Central memory CD4-positive, alpha-beta T cell (primary cell): ENCODE data around the gene LYRM4.
A peak's percentile ranks its signal among the peaks of the same experiment; 100 is the strongest.

Source experiments
- DNase-seq: peaks from one replicate; pipeline ENCODE4 v3.0.0; 2022

The LYRM4 gene

DNA sequence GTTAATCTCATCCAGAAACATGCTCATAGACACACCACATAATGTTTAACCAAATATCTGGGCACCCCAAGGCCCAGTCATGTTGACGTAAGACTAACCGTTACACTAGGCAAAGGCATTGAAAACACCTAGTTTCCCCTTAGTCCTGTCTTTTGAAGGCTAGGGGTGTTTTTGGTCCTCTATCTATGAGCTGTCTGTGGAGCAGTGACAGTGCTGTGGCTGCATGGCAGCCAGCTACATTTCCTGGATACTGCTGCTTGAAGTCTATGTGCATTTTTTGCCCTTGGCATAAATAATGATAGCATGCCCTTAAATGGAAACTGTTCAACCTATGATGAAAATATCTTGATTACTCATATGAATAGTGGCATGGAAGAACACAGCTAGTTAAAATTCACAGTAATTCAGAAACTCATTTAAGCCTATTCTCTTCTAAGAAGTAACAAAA, 19.2 kb upstream of the LYRM4 start:
- DNase-seq: no peak

DNA sequence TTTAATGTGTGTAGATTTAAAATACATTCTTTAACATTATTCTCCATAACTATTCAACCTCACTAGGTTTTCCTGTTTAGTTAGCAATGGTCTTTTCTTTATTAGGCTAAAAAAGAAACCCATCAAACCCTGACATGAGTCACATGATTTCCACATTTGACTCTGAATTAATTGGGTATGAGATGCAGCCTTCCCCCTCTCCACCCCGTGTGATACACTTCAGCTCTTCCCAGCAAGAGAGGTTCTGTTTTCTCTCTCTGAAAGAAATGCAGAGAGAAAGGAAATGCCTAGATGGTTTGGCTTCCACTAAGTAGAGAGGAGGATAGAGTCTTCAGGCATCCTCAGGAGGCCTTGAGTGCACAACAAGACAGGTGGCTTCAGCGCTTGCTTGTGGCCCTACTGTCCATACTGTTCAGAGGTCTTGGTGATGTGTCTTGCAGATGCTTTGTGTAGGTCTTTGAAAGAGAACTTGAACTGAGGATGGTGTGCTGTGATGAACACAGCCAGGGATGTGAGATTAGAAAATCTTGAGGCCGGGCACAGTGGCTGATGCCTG, 17.9 kb upstream of the LYRM4 start:
- no peak for DNase-seq

DNA sequence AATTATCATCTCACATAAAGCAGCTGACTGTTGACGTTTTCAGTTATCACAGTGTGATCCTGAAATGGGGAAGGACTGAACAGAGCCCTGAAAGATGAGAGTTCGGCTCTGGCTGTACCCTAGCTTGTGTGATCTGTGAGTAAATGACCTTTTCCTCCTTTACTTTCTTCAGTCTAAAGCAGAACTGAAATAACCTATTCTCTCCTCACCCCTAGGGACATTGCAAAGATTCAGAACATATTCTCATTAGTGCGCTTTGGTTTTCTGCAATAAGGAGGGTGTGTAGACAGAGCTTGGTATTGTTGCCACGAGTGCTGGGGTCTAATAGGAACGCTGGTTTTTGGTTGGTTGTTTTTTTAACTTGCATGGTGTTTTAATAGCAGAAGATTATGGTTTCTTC, 17.3 kb upstream of the LYRM4 start:
- no peak for DNase-seq

DNA sequence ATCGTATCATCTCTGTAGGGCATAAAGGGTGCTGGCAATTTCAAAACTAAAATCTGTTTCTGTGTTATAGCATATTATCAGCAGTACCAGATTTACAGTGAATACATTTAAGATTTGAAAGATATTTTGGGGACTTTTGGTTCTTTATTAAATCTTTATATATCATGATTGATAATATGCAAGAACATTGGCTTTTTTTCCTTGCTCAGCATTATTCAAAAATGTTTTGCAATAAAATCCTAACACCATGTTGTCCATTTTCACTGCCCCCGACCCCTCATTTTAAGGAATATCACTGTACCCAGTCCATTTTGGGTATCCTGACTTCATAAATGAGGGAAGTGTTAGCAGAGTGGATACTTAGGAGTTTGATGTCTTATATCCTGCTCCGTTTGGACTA, 16.8 kb upstream of the LYRM4 start:
- no peak for DNase-seq

DNA sequence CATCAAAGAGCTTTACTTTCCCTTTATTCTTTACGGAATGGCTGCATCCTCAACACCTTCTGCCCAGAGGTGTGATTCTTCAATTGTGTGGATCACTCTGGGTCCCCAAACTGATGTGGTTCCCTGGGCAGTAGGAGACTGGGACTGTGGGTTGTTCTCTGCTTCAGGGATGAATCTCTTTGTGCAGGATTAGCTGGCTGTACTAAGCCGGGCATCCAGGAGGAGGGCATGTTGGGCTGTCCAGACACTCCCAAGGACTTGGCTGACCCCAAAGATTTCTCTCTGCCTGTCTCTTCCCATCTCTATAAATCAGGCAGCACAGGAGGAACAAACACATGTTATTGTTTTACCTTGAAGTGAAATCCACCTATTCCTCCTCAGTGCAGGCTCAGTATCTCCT, 15.8 kb upstream of the LYRM4 start:
- DNase-seq: no peak

DNA sequence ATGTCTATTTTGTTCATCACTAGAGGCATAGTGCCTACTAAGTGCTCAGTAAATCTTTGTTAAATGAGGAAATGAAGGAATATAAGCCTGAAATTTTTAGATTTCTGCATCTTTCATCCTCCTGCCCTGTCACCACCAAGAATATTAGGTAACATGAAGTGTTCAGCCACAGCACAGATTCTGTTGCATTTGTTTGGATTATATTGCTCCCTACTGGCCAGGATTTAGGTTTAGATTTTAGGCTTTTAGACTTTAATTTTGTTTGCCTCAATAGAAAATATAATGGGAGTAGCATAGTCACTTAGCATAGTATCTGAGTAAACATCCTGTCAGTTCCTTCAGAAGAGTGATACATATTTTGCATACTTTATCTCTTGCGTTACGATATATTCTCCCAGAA, 14.7 kb upstream of the LYRM4 start:
- no peak for DNase-seq

DNA sequence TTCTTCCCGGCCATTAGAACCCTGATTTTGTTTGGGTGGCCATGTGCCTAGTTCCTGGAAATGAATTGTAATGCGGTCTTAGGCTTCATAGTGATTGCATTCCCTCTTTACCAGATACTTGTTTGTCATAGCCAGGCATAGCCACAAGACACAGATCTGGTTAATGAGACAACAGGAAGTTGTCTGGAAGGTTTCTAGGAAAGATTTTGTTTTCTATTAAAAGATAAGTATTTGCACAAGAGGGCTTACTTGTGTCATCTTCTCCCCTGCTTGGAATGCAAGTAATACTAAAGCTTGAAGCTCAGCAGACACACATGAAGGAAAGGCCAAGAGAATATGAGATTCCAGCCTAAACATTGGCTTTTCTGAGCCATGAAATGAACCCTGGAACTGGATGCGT, 13.5 kb upstream of the LYRM4 start:
- DNase-seq: no peak

DNA sequence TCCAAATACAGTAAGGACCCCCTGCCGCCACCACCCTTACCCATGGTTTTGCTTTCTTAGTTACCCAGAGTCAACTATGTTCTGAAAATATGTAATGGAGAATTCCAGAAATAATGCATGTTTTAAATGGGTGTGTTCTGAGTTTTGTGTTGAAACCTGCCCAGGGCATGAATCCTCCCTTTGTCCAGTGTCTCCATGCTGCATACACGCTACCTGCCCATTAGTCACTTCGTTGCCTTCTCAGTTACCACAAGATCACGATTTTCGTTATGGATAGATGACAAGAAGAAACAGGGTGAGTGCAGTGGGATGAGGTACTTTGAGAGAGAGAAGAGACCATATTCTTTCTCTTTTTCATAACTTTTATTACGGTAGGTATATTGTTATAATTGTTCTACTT, 11.2 kb upstream of the LYRM4 start:
- no peak for DNase-seq

DNA sequence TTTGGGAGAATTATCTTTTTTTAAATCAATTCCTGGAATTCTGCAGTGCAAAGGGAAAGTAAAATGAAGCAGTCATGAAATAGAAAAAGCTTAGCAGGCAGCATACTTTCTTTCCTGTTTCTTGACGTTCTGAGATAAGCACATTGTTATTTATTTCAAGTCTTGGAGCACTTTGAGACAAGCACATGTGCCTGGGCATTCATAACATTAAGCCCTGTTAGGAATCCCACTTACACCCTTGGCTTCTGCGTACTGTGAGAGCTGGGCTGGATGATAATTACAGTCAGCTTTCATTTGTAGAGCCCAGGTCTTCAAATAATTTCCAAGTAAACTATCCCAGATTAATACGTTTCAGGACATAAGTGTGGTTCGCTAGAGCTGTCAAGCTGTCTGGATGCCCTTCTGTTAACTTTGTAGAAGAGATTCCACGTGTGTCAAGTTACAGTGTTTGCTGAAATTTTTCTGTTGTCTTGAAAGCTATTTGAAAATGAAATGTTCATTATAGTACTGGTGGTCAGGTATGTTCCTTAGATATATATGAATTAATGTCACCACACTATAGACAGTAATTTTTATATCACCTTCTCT, 9.4 kb upstream of the LYRM4 start:
- DNase-seq: no peak

DNA sequence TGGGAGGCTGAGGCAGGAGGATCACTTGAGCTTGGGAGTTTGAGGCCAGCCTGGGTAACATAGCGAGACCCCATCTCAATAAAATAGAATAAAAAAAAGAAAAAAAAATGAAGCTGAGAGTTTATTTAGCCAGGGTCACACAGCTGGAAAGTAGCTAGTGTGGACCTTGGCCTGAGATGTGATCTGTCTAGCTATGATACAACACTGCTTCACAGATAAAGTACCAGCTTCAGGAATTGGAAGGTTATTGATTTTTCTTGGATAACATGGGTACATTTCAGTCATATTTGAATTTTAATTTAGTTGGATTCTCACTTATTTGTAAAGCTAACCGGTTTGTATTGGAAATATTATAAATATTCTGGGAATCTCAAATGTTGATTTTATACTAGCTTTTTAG, 5.7 kb upstream of the LYRM4 start:
- no peak for DNase-seq

DNA sequence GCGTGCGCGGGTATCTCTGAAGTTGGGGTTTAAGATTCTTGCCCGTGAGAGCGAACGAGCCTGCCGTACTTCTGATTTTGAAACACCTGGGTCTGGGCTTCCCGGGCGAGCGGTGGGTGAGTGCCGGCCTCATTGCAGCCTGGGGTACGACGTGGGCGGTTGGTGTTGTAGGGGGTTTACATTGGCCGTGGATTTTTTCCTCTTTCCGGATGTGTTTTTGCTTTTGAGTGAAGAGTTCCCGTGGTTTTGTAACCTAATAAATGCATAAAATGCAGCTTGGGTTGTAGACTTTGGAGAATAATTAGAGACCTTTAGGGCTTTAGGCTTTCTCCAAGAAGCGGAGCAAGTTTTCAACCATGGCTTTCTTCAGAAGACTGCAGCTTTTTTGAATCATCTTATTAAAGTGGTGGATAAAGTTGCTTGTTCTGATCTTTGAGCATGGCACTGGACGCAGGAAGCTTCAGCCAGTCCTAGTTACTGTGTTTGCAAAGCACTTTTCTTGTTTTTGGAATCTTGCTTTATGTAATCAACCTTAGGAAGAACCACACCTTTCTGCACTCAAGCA, 877 bp upstream of the LYRM4 start:
- no peak for DNase-seq

DNA sequence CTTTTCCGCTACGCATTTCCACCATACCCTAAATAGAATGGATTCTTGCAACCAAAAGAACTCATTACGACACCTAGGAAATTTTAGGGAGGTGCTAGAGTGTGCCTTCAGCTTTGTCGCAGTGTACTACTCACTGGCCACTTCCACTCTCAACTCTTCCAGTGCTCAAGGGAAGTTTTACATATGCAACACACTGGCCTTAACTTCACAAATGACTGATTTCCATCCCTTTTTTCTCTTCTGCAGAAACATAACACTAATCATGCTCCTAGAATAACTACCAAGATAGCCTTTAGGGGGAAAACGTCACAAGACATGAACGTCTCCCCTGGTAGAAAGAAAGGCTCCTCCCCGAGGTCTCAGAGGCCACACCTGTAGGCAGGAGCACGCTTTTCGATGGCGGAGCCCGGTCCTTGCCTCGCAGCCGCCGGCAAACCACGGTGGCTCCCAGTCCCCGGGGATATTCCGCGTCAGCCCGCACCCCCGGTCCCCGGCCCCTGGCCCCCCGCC, 584 bp downstream of the LYRM4 start:
- DNase-seq: peak; percentile 84

DNA sequence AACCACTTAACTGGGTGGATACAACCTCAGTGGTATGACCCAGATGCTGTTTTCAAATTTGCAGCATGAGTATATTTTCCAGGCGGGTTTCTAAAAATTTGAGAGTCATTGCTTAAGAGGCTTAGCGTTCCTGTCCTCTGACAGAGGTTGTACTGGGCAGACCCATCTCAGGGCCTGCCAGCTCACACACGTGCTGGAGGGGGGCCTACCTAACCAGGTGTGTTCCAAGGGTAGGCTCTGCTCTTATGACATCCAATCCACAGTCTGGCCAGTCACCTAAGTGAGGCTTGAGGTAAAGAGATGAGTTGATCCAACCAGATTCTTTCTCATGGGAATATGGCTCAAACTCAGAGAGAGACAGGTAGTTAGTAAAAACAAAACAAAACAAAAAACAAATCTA, 1.3 kb downstream of the LYRM4 start:
- DNase-seq: no peak

DNA sequence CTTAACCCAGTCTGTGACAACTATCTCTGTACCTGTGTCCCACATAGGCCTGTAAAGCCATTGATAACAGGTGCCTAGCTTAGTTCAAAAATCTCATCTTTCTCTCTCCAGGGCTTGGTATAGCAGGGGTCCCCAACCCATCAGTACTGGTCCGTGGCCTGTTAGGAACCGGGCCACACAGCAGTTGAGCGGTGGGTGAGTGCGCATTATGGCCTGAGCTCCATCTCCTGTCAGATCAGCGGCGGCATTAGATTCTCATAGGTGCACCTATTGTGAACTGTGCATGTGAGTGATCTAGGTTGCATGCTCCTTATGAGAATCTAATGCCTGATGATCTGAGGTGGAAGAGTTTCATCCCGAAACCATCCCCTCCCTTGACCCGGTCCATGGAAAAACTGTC, 3.4 kb downstream of the LYRM4 start:
- no peak for DNase-seq

DNA sequence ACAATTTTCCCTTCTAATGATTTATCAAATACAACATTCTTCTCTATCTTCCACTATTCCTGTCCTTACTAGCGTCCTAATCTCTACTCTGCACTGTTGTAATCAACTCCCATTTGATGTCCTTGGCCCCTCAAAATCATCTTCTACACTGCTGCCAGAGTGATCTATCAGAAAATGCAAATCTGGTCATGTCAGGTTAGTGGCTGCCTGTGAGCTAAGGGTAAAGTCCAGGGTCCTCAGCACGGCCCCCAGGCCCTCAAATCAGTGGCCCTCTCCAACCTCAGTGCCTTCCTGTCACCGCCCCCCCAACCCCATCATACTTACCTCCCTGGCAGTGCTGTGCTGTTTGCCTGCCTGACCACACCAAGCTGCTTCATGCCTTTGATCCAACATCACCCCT, 3.8 kb downstream of the LYRM4 start:
- no peak for DNase-seq

DNA sequence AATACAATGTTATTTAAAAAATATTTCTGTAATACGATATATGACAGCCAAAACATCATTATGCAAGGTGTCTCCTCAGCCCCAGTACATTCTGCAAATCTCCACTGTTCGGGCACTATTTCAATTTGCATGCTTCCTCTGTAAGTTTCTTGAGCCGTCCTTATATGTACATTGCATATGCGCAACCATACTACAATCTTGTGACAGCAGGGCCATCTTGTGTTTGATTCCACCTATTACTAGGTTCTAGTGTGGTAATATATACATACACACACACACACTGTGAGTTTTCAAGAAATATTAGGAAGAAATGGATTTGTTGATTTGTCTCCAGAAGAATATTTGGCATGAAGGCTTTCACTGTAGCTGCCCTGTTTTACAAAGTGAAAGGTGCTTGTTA, 9.8 kb downstream of the LYRM4 start:
- DNase-seq: no peak

DNA sequence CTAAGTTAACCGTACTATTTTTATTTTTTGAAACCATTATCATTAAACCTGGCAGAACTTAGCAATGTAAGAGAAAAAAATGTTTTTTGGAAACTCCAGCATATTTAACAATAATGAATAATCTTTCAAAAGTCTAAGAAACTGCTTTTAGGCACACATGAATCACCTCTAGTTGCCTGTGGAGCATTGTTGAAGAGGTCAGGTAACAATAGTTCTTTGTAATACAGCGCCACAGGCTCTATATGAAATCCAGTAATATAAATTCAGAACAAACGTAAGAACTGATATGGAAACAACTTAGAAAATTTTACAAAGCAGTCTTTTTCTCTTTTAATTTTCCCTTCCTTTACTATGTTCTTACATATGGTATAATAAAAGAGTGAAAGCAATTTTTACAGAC, 10.3 kb downstream of the LYRM4 start:
- no peak for DNase-seq

DNA sequence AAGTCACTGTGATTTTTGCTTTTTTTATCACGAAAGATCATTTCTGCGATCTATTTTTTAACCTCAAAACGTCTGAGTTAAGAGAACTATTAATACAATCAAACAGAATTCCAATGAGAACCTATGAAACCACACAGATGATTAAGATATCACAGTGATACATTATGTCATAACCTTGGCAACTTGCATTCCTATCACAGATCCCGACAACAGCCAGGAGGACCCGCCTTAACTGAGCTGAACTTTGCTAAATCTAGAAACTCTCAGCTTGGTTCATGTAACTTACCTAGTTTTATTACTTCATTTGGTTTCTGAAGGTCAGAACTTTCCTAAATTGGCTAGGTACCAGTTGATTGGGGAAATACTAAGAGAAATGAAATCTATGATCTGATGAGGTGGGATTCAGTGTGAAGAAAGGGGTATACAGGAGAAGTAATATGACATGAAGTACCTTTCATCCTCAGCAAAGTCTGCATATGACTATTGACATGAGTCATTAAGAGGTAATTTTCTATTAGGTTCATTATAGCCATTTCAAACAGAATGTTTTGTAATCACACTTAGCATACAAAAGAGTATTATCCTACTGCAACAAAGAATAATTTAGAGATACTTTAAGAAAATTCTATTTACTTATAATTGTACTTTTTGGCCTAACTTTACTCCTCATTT, 11.2 kb downstream of the LYRM4 start:
- no peak for DNase-seq

DNA sequence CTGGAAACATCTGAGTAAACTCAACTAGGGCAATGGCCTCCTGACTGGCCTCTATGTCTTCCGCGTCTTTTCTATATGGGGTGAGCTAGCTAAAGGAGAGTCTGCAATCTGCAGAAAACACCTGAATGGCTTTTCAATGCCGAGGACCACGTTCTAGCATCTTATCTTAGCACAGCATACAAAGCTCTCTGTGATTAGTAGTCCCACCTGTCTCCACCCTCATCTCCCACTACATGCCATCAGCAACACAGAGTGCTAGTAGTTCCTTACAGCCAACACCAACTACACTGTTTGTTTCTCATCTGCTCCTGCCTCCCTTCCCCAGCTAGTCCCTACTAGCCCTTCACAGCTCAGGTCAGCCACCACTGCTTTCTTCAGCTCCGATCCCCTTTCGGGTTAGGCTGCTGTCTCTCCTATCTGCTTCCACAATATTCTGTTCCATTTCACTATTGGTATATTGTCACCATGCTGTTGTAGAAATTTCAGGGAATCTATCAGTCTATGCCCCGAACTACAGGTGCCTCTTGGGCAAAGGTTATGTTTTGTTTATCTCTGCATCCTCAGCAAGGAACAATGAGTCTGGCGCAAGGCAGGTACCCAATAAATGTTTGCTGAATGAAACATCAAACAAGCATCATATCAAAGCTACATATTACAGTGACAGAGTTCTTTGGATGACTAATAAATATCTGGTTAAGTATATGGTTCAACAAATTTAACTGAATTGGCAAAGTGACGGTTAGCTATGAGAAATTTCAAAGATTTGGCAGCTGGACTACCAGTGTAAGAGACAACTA, 12.2 kb downstream of the LYRM4 start:
- DNase-seq: no peak

DNA sequence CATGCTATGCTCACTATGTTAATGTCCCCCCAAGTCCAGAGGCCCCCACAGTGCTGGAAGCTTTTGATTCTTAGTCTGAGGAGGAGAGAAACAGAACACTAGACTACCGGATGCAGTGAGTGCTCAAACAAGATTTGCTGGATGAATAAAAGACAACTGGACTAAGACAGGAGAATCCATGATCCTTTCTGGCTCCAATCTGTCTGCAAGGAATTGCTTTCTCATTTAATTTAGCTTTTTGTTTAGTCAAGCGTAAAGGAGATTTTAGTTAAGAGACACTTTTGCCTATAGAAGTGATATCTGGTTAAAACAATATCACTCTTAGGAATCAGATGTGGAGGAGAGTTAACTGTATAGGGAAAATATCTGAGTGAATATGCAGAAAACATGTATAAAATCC, 13.5 kb downstream of the LYRM4 start:
- no peak for DNase-seq

DNA sequence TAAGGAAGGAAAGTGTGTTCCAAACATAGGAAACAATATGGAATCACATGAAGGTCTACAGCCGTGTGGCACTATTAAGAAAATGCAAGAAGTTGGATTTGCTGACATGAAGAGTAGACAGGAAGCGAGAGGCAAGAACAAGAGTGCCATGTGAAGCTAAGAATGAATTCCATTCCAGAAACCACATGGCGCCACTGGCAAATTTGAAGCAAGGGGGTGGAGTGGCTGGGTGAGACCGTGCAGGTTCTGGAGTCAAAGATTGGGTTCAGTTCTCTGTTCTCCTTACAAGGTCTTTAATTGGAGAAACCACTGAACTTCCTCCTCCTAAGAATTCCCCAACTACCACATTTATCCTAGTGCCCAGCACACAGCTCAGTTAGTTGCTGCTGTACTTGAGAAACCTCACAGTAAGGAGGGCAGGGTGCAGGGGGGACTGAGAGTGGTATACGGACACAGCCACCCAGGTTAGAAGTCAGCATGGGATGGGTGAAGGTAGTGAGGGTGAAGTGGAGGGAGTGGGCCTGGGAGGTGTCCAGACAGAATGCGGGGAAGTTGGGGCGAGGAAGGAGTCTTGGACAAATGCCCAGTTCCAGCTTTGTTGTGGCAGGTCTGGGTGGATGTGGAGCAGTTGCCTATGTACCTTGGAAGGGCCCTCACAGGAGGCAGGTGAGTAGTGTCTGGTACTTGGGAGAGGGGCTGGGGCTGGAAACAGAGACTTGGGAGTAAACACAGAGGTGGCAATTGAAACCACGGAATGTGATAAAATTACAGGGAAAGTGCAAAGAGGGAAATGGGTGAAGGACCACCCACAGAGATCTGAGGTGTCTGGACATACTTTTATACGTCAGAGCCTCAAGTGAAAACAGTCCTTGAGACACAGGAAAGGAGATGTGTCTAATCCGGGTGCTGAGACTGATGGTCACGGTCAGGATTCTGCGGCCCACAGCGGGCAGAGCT, 14.3 kb downstream of the LYRM4 start:
- no peak for DNase-seq

DNA sequence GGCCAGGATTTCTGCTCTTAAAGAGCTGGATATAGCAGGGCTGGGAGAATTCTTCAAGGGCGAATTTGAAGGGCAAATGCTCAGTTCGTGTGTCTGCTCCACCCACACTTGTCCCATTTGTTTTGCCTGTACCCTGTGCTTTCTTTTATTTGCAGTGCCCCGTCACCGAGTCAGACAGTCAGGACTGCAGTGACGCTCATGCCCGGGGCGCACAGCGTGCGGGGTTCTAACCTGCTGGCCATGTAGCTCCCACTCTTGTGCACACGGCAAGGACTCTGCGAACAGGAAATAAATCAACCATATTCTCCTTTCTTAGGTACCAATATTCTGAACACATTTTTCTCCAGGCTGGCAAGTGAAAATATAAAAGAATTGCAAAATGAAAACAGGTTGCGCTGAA, 17.7 kb downstream of the LYRM4 start:
- DNase-seq: no peak
